Fibroblast of peridontal ligament (primary cell): ENCODE data around the gene AFAP1L2.
"Not testable (repeated sequence)": the region's sequence is repeated elsewhere in the genome, so short reads cannot be mapped to it uniquely, and the experiment has no call there.

Experiments used
- DNase-seq: peaks from one replicate; pipeline ENCODE4 v3.0.0-alpha.2; 2010; ENCODE audit errors: extremely low read depth

The AFAP1L2 gene

DNA sequence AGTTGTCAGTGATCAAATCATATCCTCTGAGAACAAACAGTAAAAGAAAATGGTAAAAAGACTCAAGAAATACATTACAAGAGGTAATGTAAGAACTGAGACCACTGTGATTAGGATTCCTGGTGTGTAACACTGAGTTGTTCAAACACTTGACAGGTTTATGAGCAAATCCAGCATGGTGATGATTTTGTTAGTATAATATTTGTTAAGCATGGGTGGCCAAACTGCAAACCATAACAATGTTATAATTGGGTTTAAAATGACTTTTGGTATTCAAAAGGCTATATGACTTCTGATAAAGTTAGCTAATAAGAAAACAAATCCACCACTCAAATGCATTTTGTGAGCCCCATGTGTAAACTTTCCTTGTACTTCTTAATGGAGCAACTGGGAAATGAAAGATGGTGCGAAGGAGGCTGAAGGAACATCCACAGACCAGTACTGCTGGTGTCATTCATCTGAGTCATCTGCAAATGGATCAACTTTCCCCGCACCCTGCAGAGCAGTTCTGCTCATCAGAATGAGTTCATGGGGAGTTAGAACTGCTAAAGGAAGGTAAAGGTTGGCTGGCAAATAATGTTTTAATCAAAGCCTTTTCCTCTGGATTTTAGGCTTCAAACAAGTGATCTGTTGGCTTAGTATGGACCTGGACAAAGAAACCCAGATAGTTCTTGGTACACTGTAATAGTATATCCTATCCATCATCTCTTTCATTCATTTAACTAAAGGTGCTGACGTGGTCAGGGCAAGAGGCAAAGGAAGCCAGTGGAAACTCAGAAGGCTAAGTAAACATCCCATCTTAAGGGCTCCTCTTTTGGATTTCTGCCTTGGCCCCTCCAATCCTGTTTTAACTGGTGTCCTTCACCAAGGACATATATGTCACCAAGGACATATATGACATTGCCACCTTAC is 45.0 kb downstream of the AFAP1L2 start:
- no peak for DNase-seq

- DNase-seq: no peak
Measured at GRCh38 chr10:114357515-114357996, 46.7 kb downstream of the AFAP1L2 start.

DNA sequence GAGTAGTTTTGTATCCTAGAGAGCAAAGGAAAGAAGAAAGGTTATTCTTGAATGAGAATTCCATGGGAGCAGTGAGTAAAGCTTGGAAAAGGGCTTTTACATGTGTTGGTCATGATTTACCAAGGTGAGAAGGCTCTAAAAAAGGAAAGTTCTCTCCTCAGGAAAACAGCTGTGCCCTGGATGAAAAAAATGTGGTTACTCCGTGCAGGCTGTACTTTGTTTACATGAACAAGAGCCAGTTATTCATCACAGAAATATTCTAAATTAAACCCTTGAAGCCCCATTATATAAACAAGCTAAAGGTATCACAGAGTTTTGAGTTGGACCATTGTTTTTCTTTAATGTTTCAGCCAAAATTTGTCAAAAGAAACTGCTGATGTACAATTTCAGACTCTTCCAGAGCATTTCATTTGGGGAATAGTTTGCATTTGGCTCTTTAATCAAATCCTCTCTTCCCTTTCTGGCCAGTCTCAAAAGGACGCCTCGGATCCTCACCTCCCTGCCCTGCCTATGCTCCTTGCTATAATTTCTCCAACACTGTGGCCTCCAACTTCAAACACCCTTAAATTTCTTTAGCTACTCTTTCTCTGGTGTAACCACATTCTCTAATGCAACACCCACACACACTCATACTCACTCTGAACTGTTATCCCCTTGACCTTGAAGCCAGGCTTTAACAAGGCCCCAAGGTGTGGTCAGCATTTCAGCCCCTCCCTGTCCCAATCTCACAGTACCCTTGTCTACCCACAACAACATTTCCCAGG is 47.4 kb downstream of the AFAP1L2 start:
- DNase-seq: peak; percentile 5

- no peak for DNase-seq
Measured at GRCh38 chr10:114356126-114356525, 48.2 kb downstream of the AFAP1L2 start.

- no peak for DNase-seq
Measured at GRCh38 chr10:114353383-114353782, 50.9 kb downstream of the AFAP1L2 start.

DNA sequence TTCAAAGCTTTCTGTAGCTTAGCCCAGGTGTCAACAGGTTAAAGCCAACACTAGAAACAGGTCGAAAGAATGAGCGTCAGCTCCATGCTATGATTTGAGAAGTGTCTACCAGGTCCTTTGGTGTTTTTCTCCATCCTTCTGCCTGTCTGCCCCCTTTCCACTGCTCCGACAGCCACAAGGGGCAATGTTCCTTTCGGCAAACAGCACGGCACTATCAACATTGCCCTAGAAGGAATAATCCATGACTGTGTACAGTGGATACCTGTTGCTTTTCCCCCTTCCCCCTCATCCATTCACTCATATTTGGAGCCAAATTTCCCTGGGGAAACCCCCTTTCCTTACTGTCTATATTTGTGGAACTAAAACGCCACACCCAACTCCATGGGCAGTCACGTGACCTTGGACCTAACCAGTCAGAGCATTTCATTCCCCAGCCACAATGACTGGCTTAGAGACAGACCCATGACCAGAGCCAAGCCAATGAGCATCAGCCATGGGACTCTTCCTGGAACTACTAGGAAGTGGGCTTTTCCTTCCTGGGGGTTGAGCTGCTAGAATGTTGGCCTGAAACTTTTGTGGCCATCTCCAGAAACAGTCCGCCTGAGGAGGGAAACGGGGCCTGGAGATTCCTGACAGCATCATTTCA is 51.5 kb downstream of the AFAP1L2 start:
- DNase-seq: no peak

DNA sequence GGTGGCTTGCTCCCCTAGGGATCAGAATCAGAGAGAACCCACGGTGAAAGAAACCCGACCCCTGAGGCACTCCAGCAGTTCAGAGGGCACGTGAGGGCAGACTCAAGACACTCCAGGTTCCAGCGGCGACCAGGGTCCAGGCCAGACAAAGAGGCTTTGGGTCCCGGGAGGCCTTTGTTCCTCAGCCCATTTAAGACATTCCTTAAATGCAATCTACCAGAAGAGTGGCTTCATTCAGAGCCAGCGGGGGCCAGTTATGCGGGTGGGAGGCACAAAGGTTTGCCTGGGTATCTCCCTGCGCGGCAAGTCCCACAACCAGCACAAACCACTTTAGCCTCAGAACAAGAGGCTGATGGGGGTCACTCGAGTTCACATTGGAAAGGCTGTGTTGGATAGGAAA is 53.6 kb downstream of the AFAP1L2 start:
- DNase-seq: no peak

GRCh38 chr10:114349522-114350215 is 54.6 kb downstream of the AFAP1L2 start:
- no peak for DNase-seq

- not testable (repeated sequence) for DNase-seq
Measured at GRCh38 chr10:114349071-114349470, 55.2 kb downstream of the AFAP1L2 start.

DNA sequence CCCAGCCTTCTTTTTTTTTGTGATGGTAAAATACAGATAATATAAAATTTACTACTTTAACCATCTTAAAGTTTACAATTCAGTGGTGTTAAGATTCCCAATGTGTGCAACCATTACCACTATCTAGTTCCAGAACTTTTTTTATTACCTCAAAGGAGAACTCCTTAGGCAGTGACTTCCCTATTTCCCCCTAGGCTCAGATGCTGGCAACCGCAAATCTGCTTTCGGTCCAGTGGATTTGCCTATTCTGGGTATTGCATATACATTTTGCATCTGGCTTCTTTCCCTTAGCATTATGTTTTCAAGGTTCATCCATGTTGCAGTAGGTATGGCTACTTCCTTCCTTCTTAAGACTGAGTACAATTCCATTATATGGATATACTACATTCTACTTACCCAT is 56.5 kb downstream of the AFAP1L2 start:
- DNase-seq: no peak

DNA sequence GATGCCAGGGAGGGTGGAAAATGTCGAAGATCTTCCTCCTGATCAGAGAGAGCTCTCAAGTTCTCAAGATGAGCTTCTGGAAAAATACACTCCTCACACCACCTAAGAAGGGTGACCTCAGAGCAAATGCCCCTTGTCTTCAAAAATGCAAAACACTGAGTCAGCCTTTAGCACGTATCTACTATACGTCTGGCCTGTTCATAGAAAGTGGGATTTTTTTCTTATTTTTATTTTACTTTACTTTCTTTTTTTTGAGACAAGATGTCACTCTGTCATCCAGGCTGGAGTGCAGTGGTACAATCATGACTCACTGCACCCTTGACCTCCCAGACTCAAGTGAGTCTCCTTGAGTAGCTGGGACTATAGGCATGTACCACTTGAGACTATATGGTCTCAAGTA is 57.1 kb downstream of the AFAP1L2 start:
- no peak for DNase-seq

DNA sequence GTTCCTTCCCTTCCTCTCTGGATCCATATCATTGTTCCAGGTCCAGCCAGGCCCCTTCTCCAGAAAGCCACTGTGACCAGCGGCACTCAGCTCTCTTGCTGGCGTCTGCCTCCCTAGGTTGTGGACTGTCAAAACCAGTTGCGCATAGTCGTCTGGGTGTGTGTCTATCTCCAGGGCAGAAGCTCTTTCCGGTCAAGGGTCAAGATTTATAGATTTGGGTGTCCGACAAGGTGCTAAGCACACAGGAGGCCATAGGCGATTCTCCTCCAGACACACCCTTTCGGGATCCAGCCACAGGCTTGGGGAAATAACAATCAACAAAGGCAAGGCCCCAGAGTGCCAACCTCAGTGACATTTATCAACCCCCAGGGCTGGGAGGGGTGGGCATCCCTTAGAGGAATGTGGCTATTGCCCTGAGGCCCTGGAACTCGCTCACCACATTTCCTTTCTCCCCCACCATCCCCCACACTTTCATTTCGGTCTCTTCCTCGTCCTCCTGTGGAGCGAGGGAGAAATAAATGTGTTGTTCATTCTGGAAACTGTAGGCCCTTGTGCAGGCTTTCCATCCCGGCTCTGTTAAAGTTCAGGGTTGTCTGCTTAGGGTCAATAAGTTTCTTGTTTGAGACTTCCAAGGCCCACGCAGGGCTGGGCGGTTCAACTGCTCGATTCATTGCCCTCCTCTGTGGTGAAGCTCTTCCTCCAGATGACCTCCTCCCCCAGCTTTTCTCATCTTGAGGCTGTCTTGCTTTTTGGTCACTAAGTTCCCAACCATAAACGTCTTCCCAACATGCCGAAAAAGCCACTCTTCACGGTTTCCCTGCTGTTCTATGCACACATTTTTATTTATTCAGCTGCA is 57.9 kb downstream of the AFAP1L2 start:
- no peak for DNase-seq

DNA sequence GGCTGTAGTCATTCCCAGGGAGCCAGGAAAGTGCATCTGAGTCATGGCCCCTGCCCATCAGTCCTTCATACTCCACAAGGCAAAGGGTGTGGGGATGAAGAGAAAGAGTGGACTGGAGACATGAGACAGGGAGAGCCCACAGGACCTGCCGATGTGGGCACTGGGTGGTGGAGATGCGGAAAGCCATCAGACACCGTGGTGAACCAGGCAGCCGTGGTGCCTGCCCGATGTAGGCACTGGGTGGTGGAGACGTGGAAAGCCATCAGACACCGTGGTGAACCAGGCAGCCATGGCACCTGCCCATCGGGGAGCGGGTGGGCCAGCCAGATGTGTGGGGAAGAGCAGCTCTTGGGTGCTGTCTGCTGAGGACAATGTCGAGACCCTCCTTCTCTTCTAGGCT is 58.6 kb downstream of the AFAP1L2 start:
- no peak for DNase-seq

- DNase-seq: no peak
Measured at GRCh38 chr10:114343623-114344505, 60.4 kb downstream of the AFAP1L2 start.

GRCh38 chr10:114342976-114343375 is 61.3 kb downstream of the AFAP1L2 start:
- no peak for DNase-seq

DNA sequence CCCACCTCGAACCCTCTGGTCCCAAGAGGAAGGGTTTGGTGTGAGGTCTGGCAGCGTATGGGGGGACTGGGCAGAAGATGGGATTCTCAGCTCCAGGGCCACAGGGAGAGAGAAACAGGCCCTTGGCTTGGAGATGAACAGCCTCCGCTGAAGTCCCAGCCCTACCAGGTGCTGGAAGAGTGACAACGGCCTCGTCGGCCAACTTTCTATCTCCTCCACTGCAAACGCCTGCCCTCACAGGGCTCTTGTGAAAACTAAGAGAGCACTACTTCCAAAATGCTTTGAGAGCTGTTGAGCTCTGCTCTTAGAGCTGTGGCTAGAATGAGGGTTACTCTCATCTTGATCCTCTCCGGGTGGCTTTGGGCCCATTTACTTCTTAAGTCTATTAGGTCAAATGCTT is 63.5 kb downstream of the AFAP1L2 start:
- DNase-seq: no peak

DNA sequence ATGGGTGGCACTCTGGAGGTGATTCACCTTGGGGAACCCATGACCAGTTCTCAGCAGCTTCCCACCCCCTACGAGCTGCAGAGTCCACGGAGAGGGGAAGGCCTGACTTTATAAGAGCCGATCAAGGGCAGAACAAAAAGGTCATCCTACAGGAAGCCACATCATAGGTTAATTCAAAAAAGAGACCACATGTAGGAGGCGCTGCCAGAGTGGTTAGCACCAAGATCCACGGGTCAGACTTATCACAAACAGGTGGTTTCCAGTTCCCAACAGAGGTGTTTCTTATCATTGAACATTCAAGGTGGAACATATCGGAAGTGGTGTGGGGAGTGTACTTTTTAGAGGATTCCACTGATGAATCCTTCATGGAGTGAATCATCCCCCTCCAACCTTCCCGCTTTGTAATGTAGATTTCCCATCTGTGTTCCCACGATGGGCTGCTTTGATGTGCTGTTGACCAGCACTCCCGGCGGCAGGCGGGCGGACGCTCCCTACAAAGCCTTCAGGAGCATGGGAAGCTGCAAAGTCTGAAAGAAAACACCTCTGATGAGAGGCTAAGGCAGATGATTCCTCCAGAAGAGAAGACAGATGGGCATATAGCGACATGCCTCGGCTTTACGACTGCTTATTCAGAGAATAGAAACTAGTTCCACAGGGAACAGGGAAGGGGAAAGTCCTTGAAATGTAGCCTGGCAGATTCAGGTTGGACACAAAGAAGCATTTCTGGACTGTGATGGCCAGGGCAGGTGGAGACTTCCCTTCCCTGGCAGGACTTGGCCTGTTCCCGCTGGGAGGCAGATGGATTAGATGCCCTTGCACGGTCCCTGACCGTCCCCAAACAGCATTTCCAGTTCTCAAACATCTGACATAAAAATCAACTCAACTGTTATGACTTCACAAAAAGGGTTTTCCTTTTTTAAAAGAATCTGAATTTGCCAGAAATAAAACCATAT is 66.5 kb downstream of the AFAP1L2 start:
- DNase-seq: no peak

- no peak for DNase-seq
Measured at GRCh38 chr10:114336823-114337509, 67.3 kb downstream of the AFAP1L2 start.
